Bronchial epithelial cell (primary cell): Measurements from ENCODE around the gene MAEA. TPM values are rescaled to one million over a fixed set of nuclear protein-coding genes. Genes with fewer than 3 reads are reported as not detected.
"Not testable (repeated sequence)": the region's sequence is repeated elsewhere in the genome, so short reads cannot be mapped to it uniquely, and the experiment has no call there.

Source experiments
- DNase-seq: peaks from one replicate; pipeline ENCODE4 v3.0.0-alpha.2; 2010; ENCODE audit warnings: low read depth
- FAIRE-seq: peaks from 2 replicates; lab custom pipeline; 2011; peaks lifted over from hg19 to GRCh38; lab: Jason Lieb, UNC
- H3K27me3 ChIP-seq: 2 replicates; pipeline ENCODE4 v1.5.1; 2011; ENCODE audit warnings: low read length; ENCODE audit not compliant: control insufficient read depth, insufficient read depth
- H3K36me3 ChIP-seq: 2 replicates; pipeline ENCODE4 v1.5.1; 2011; ENCODE audit warnings: low read length; ENCODE audit not compliant: control insufficient read depth, insufficient read depth
- H3K4me3 ChIP-seq: 2 replicates; pipeline ENCODE4 v1.5.1; 2011; ENCODE audit warnings: mild to moderate bottlenecking, low read depth, low read length, control low read depth
- total RNA-seq: library from RNA; depleted of rRNA; stranded (reverse); fragments of >200 nt; gene quantifications from 2 replicates; pipeline ENCODE4 v1.2.1, GENCODE V29; 2014
- TF ChIP-seq, protein P1 (sequence below): IDR thresholded peaks from 2 replicates; pipeline ENCODE4 v1.5.1; 2011; ENCODE audit warnings: mild to moderate bottlenecking, moderate library complexity, low read length, control low read depth, inconsistent platforms; ENCODE audit not compliant: insufficient read depth, severe bottlenecking

MAEA gene
- total RNA-seq, 1 donor from 2014 or later: 46.1 TPM

DNA sequence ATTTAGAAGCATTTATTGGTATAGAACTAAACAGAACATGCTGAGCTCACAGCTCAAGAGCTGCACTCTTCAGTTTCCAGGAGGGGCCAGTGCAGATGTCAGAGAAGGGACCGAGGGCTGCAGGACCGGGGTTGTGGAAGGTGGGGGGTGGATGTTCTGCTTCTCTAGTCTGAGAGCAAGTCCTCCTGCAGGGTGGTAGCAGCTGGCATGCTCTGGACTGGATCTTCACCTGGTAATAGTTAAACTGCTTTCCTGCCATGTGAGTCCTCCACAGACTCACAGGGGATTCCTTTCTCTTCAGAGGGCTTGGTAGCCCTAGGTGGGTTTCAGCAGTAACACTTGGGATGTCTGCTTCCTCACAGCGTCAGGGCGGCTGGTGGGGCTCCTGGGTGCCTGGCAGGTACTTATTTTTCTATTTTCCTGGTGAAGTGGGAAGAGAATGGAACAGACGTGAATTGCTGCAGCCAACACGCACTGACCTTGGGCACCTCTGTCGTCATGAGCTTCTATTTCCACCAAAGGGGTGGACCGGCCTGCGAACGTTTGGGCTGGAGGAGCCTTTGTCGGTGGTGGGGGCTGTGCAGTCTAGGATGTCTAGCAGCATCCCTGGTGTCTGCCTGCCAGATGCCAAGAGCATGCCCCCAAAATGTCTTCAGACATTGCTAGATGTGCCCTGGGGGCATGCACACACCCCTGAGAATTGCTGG is 2.5 kb downstream of the MAEA start:
- Histone ChIP-seq H3K4me3 (no peak overlapping the region), H3K36me3 (peaks cover 10% of the 10 kb centered on the region), H3K27me3 (no peaks in the 10 kb centered on the region)
- no peak for DNase-seq
- FAIRE-seq: no peak
- TF ChIP-seq, protein P1, sequence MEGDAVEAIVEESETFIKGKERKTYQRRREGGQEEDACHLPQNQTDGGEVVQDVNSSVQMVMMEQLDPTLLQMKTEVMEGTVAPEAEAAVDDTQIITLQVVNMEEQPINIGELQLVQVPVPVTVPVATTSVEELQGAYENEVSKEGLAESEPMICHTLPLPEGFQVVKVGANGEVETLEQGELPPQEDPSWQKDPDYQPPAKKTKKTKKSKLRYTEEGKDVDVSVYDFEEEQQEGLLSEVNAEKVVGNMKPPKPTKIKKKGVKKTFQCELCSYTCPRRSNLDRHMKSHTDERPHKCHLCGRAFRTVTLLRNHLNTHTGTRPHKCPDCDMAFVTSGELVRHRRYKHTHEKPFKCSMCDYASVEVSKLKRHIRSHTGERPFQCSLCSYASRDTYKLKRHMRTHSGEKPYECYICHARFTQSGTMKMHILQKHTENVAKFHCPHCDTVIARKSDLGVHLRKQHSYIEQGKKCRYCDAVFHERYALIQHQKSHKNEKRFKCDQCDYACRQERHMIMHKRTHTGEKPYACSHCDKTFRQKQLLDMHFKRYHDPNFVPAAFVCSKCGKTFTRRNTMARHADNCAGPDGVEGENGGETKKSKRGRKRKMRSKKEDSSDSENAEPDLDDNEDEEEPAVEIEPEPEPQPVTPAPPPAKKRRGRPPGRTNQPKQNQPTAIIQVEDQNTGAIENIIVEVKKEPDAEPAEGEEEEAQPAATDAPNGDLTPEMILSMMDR: no peak

DNA sequence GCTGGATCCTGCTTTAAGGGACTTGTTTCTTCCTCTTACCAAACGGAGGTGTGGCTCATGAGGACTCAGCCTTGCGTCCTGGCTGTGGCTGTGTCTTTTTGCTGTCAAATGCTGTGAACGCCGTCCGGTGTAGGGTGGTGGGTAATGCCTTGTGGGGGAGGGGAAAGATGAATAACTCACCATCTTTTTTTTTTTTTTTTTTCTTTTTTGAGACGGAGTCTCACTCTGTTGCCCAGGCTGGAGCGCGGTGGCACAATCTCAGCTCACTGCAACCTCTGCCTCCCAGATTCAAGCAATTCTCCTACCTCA is 3.0 kb downstream of the MAEA start:
- not testable (repeated sequence) for H3K4me3 ChIP-seq, FAIRE-seq, H3K27me3 ChIP-seq, DNase-seq
- peaks cover 12% of the 10 kb centered on the region for H3K36me3 ChIP-seq

DNA sequence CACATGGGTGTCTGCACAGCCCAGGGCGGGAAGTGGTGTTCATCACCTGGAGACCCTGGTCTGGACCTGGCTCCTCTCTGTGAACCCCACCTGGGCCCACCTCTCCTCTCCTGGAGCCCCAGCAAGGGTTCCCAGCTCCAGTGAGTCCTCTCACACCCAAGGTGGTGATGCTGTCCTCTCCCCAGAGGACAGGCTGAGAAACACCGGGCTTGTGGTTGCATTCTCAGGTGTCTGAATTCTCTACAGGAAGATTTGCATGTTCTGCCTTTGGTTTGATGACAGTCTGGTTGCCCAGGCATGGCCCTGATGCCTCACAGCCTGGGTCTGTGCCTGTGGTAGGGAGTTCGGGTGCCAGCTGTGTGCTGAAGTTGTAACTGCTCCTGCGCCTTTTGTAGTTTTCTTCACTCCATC is 3.8 kb downstream of the MAEA start:
- peaks cover 18% of the 10 kb centered on the region for H3K36me3 ChIP-seq
- FAIRE-seq (no peak), DNase-seq (no peak)
- no peaks in the 10 kb centered on the region for H3K27me3 ChIP-seq
- H3K4me3 ChIP-seq: no peak overlapping the region
- TF ChIP-seq, protein P1: no peak

DNA sequence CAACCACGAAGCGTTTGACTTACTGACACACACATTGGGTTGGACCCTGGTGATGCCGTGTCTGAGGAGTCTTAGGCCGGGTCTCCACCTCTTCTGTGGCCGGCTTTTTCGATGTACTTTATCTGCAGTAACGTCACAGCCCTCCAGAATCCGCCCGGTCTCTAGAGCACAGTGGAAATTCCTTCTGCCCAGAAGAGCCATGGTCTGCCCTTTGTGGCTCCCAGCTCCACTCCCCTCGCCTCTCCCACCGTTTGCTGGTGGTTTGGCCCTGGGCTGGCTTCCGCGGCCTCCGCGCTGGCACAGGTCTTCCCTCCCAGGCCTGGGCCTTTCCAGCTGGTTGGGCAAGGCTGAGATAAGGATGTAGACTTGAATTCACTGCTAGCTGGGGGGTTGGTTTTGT is 4.3 kb downstream of the MAEA start:
- no peak for DNase-seq
- Histone ChIP-seq H3K36me3 (peaks cover 19% of the 10 kb centered on the region), H3K4me3 (no peak overlapping the region), H3K27me3 (no peaks in the 10 kb centered on the region)
- TF ChIP-seq, protein P1: no peak
- no peak for FAIRE-seq

DNA sequence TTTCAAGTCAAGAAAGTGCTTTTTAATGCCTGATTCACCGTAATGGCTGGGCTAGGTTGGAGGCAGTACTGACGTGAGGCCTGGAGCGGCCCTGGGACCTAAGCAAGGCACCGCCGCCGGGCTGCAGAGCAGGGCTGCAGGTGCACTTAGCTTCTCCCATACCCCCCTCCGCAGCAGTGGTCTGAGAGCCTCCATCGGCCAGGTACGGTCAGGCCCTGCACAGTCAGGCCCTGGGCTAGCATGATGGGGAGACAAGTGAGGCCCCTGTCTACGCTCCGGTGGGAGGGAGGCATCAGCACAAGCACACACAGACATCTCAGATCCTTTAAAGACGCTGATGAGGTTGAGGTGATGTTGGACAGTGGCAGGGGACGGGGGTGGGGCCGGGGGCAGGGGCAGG is 4.7 kb downstream of the MAEA start:
- no peaks in the 10 kb centered on the region for H3K27me3 ChIP-seq
- H3K4me3 ChIP-seq: no peak overlapping the region
- no peak for DNase-seq
- H3K36me3 ChIP-seq: peaks cover 23% of the 10 kb centered on the region
- FAIRE-seq: no peak
- TF ChIP-seq, protein P1: no peak

DNA sequence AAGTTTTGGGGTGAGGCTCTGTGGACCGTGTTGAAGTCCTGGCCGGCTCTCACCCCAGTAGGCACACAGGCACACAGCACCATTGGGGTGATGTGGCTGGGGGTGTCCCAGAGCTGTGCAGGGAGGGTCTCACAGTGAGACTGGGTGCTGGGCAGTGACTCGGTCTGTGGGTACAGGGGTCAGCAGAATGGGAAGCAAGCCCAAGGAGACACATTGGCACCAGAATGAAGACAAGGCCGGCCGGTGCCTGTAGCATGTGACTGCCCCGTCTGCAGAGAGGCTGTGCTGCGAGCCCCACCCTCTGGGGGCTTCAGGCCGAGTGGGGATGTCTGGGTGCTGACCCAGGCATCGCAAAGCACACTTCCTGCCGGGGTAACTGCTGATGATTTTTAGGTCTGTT is 5.2 kb downstream of the MAEA start:
- FAIRE-seq (peak; percentile 47), DNase-seq (no peak)

More for the DNA sequence above, 5.2 kb downstream of the MAEA start:
- peaks cover 25% of the 10 kb centered on the region for H3K36me3 ChIP-seq
- TF ChIP-seq, protein P1: no peak
- no peaks in the 10 kb centered on the region for H3K27me3 ChIP-seq
- no peak overlapping the region for H3K4me3 ChIP-seq
